Stimulated activated CD8-positive, alpha-beta memory T cell treated with anti-CD3 and anti-CD28 coated beads, Interleukin-4, amount 100 ng/mL, for 24 hours (primary cell): ENCODE results near the gene XIRP1.

Experiments
- DNase-seq: peaks from one replicate; pipeline ENCODE4 v3.0.0-alpha.2; 2020; ENCODE audit warnings: low read depth

XIRP1 gene

GRCh38 chr3:39165518-39165917 is 26.9 kb downstream of the XIRP1 start:
- no peak for DNase-seq

- DNase-seq, result no peak
Measured at GRCh38 chr3:39164414-39164813, 28.0 kb downstream of the XIRP1 start.

GRCh38 chr3:39158148-39158715 is 34.2 kb downstream of the XIRP1 start:
- DNase-seq, result no peak

GRCh38 chr3:39157359-39157758 is 35.0 kb downstream of the XIRP1 start:
- DNase-seq, result no peak

- no peak for DNase-seq
Measured at GRCh38 chr3:39156421-39156820, 36.0 kb downstream of the XIRP1 start.

GRCh38 chr3:39154280-39155021 is 37.9 kb downstream of the XIRP1 start:
- DNase-seq, result no peak

- no peak for DNase-seq
Measured at GRCh38 chr3:39153977-39154279, 38.5 kb downstream of the XIRP1 start.

- peak; percentile 66 for DNase-seq
Measured at GRCh38 chr3:39150803-39151631, 41.4 kb downstream of the XIRP1 start.

- no peak for DNase-seq
Measured at GRCh38 chr3:39150148-39150802, 42.1 kb downstream of the XIRP1 start.

- DNase-seq, result no peak
Measured at GRCh38 chr3:39149498-39150147, 42.8 kb downstream of the XIRP1 start.

- DNase-seq, result no peak
Measured at GRCh38 chr3:39149059-39149455, 43.3 kb downstream of the XIRP1 start.

GRCh38 chr3:39148435-39149058 is 43.8 kb downstream of the XIRP1 start:
- no peak for DNase-seq

- no peak for DNase-seq
Measured at GRCh38 chr3:39147711-39148434, 44.5 kb downstream of the XIRP1 start.

GRCh38 chr3:39146611-39147591 is 45.5 kb downstream of the XIRP1 start:
- DNase-seq, result peak; percentile 58

- DNase-seq, result no peak
Measured at GRCh38 chr3:39146083-39146501, 46.3 kb downstream of the XIRP1 start.

- DNase-seq, result no peak
Measured at GRCh38 chr3:39144748-39145380, 47.5 kb downstream of the XIRP1 start.

GRCh38 chr3:39144095-39144747 is 48.2 kb downstream of the XIRP1 start:
- DNase-seq, result no peak

GRCh38 chr3:39143051-39143885 is 49.1 kb downstream of the XIRP1 start:
- DNase-seq, result no peak
